ENCODE measurements around the gene RBFOX2. TPM values are rescaled to one million over a fixed set of nuclear protein-coding genes. Genes with fewer than 3 reads are reported as not detected.
"Not testable (repeated sequence)": the region's sequence is repeated elsewhere in the genome, so short reads cannot be mapped to it uniquely, and the experiment has no call there.

Gene RBFOX2
- total and polyA plus RNA-seq, 2 of the 13 experiments (the other 11 are each of a cell fraction or from before 2014, with no cell fraction given): 37.3 to 40.4 TPM

GRCh38 chr22:36048911-36049677 is 20.5 kb upstream of the RBFOX2 start (continued):
- TF ChIP-seq ZNF318 (CRISPR knock-in tag; IDR thresholded peaks at IDR 0.05) (no peak), ZNF512B (CRISPR knock-in tag; IDR thresholded peaks at IDR 0.05; ENCODE audit: borderline replicate concordance) (no peak), ZNF343 (CRISPR knock-in tag; IDR thresholded peaks at IDR 0.05) (no peak), NFKB2 (CRISPR knock-in tag; IDR thresholded peaks at IDR 0.05; ENCODE audit: borderline replicate concordance) (no peak), RBAK (CRISPR knock-in tag; IDR thresholded peaks at IDR 0.05) (no peak)

GRCh38 chr22:36044517-36044916 is 15.9 kb upstream of the RBFOX2 start:
- DNase-seq (ENCODE audit: low spot score); H3K9me3 ChIP-seq (ENCODE audit: low read length); H3K27ac ChIP-seq (ENCODE audit: extremely low read length, insufficient read depth, low read length); H3K79me2 ChIP-seq (ENCODE audit: insufficient read depth, low read length); H3K27me3 ChIP-seq (ENCODE audit: control insufficient read depth in 1 of 2, insufficient read depth in 2 of 2, low read length in 2 of 2); CTCF ChIA-PET (ENCODE audit: low intra/inter-chr PET ratio, low total read pairs); H3K36me3 ChIP-seq (replicated peaks in 1 of 2; ENCODE audit: control insufficient read depth in 1 of 2, insufficient read depth in 2 of 2, low read length in 2 of 2); FAIRE-seq; H3K4me2 ChIP-seq (ENCODE audit: low read depth, low read length); intact Hi-C loops (cut with micrococcal nuclease; ENCODE audit: unreplicated experiment); in situ Hi-C loops (cut with HindIII; ENCODE audit: extremely low pct_ligation_motif_present, low pct_unique_long_range_greater_than_20kb); H3K9ac ChIP-seq (ENCODE audit: insufficient read depth, low read depth, low read length); H2AFZ ChIP-seq (ENCODE audit: low read length); BruUV-seq (replicated peaks); POLR2A ChIA-PET; ATAC-seq; H4K20me1 ChIP-seq (ENCODE audit: insufficient read depth, low read length); H3K4me3 ChIP-seq (replicated peaks in 1 of 3; ENCODE audit: insufficient read depth in 1 of 3, low read depth in 2 of 3, low read length in 3 of 3); H3K4me1 ChIP-seq (ENCODE audit: insufficient read depth, low read length): not testable (repeated sequence)
- 66% methylated on average over 3 of the region's 3 CpGs for WGBS (ENCODE audit: low lambda C conversion rate)
